GM18861 (cell line): ENCODE measurements around the gene AOX1.
"Not testable (repeated sequence)": the region's sequence is repeated elsewhere in the genome, so short reads cannot be mapped to it uniquely, and the experiment has no call there.

Experiments
- ATAC-seq: cut with Tn5 transposase; IDR thresholded peaks from one replicate; pipeline ENCODE4 v1.9.1; 2021; ENCODE audit not compliant: unreplicated experiment

AOX1 gene

DNA sequence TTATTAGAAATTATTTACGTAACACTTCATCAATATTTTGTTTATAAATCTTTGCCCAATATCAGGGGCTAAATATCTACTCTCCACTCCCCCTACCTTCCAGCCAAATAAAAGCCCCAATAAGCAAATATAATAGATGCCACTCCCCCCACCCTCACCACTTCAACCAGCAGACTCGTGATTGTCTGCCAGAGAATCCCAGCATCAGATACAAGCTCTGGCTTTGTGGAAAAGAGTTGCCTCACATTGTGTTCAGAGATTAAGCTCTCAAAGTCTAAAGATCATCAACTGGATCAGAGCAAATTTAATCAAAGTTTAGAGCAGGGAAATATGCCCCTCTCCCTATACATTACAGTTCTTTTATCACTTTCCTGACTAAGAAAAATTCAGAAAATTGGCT, 39.5 kb downstream of the AOX1 start:
- ATAC-seq = no peak

DNA sequence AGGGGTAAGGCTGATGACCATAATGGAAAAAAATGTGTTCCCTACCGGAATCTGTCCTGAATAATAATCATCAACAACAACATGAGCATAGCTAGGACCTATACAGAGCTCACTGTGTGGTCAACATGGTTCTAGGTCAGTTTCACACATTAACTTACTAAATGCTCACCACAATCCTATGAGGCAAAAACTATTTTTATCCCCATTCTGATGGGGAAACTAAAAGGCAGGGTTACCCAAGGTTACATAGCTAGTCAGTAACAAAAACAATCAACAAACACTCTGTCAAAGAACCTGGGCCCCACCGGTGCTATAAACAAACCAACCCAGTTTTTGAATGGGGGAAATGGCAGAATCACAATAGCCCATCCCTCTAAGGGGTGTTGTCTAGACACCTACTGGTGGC, 40.1 kb downstream of the AOX1 start:
- ATAC-seq = no peak

DNA sequence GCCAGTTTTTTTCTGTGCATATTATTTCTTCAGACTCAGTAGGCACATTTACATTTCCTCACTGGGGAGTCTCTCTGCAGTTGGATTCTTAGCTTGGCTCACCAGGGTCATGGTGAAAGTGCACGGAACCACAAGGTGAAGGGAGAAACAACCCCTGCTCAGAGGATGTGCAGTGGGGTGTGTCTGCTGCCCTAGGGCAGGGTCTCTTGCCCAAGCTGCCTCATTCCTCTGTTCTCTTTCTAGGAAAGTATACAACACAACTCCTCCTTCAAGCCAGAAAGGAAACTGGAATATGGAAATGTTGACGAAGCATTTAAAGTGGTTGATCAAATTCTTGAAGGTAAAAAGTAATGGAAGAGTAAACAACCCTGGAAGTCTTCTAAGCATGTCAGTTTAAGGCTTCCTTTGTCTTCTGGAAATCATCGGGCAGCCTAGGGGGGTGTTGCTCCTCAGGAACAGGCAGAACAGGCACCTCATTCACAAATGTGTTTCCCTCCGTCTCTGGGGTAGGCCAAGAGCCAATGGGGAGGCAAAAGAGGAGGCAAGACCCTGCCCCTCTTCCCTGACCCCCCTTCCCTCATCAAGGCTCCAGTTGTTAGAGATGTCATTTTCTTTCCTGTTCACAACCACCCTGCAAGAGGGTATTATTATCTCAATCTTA, 41.4 kb downstream of the AOX1 start:
- ATAC-seq = no peak

DNA sequence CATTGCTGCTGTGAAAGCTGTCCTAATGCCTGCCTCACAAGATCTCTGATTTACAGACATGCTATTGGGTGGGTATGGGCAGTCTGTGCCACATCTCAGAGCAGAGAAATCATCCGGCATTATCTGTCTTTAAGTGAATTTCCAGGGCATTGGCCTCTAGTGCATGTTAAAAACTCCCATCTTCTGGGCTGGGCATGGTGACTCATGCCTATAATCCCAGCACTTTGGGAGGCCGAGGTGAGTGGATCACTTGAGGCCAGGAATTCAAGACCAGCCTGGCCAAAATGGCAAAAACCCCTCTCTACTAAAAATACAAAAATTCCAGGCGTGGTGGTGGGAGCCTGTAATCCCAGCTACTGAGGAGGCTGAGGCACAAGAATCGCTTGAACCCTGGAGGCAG, 42.6 kb downstream of the AOX1 start:
- ATAC-seq = not testable (repeated sequence)

DNA sequence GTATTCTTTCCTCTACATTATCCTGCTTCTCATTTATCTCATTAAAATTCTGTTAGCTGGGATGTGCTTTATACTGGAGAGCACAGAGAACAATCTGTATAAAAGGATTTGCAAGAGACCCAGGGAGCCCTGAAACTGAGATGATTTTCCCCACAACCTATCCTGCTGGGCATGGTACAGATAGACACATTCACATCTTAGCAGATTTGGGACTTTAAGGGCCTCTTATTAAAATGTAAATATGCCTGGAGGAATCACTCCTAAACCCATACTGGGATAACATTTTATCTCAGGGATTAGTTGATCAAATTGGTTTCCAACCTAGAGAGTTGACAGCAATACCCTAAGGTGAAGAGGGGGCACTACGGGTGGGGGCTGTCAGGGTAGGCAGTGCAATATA, 45.5 kb downstream of the AOX1 start:
- ATAC-seq = no peak

DNA sequence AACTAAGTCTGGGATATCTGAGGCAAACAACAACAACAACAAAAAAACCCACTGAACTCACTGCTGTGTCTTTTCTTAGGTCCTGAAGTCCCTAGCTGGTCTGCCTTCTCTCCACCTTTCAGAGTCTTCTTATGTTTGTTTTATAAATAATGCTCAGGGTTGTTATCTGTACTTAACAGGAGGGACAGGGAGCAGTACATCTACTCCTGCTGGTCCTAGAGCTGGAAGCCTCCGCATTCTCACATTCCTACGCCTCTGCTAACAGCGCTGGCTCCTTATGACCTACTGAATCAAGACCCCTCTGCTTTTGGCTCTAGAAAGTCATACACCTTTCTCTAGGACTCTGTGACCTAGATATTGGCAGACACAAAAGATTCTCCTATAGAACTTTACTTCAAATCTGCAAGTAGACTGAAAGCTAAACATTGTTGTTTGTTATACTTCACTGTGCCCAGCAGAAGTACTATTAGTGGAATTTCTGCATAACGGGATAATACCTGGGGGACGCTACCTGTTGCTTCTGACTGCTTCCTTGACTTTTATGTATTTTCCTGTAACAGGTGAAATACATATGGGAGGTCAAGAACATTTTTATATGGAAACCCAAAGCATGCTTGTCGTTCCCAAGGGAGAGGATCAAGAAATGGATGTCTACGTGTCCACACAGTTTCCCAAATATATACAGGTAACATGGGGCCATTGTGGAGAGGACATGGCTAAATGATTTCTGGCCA, 48.6 kb downstream of the AOX1 start:
- ATAC-seq = no peak

DNA sequence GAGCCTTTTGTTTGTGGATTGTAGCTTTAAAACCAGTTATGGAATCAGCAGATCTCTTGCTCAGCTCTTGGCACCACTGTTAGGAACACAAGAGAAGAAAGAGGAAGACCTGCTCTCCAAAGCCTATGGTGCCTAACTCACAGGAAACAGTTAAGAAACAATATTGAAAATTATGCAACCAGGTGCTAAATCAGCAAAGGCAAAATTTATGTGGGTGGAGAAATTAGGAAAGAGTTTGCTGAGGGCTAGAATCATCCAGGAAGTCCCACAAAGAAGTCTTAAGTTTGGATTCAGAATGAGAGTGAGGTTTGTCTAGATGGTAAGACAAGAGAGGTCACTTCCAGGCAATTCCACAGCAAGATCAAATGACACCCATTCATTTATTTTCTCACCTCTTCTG, 49.4 kb downstream of the AOX1 start:
- no peak for ATAC-seq

DNA sequence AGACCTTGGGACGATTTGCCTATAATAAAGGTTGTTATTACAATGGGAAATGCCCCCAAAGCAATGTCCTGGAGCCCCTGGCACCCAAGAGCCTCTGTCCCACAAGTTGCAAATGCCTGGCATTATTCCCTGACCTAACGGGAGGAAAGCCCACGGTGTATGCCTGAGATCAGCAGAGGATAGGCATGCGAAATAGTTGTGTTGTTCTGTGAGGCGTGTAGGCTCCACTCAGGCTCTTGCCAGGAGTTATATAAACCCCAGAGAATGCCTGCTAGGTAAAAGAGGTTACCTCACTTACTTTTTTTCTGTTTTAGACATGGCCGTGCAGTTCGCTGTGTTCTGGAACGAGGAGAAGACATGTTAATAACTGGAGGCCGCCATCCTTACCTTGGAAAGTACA, 52.1 kb downstream of the AOX1 start:
- no peak for ATAC-seq

DNA sequence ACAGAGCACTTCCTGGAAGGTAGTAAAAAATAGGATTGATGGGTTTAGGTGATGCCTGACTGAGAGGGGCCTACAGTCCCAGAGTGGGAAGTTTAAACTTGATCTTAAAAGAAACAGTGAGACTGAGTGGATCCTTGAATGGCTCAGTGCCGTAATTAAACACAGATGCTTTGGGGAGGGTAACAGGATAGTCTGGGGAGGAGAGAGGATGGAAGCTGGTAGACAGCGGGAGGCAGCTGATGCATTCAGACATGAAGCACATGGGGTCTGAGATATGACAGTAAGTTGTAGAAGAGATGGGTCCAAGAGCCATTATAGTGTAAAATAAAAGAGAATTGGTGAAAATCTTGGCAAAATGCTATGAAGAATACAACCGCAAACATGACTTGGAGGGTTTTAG, 54.4 kb downstream of the AOX1 start:
- ATAC-seq = no peak

DNA sequence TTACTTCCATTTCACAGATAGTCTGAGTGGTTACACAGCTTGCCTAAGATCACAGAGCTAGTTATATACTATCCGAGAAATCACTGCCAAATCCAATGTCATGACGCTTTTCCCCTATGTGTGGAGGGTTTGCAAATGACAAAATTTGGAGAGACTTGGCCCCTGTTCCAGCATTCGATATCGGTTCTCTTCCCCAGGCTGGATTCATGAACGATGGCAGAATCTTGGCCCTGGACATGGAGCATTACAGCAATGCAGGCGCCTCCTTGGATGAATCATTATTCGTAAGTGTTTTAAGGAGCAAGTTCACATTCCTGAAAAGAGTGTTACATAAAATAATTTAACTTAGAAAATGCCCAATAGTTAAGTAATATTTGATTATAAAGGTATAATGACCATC, 55.1 kb downstream of the AOX1 start:
- no peak for ATAC-seq

DNA sequence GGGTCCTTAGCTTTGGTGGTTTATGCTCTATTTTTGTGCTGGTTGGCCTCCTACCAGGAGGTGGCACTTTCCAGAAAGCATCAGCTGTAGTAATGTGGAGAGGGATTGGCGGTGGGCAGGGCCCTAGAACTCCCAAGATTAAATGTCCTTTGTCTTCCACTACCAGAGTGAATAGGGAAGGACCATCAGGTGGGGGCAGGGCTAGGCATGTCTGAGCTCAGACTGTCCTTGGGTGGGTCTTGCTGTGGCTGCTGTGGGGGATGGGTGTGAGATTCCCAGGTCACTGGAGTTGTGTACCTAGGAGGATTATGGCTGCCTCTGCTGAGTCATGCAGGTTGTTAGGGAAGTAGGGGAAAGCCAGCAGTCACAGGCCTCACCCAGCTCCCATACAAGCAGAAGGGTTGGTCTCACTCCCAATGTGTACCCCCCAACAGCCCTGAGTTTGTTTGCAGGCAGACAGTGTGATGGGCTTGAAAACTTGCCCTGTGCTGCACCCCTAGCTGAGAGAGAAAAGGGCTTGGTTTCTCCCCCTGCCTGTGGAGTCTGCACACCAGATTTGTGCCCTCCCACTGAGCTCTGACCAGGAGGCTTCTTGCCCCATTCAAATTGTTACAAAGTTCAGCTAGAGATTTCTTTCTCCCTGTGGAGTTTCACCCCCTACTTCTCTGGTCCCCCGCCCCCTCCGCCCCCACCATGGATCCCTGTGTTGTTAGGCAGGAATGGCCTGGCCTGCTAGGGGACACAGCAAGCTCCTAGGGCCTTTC, 62.9 kb downstream of the AOX1 start:
- not testable (repeated sequence) for ATAC-seq

DNA sequence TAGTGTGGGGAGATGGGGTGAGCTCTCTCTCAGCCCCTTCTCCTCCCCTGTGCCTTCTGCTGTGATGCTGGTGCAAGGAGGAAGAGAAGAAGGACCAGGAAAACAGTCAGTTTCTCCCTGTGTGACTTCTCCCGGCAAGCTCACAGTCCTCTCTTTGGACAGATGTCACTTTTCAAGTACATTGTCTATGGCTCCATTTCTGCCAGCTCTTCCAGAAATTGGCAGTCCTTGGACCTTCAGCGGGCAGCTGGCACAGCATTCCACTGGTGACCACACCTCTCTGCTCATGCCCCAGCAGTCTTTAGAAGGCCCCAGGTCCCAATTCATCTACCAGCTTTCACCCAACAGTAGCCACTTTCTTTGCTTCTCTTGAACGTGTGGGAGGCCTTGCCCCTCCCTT, 63.9 kb downstream of the AOX1 start:
- ATAC-seq = no peak

DNA sequence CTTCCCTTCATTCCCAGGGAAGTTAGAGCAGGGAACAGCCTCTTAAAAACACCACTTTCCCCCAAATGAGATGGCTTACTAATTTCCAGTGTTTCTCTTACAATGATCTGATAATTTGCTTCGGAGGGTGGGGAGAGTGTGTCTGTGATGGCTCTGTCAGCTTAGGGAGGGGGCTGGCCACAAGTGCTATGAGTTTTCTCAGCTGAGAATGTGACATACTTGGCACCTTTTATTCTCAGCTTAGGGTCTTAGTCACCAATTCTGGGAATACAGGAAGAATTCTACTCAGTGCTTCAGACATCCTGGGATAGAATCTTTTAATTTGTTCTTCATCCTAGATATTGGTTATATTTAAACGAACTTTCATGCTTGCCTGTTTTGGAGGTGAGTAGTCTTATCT, 64.4 kb downstream of the AOX1 start:
- no peak for ATAC-seq

DNA sequence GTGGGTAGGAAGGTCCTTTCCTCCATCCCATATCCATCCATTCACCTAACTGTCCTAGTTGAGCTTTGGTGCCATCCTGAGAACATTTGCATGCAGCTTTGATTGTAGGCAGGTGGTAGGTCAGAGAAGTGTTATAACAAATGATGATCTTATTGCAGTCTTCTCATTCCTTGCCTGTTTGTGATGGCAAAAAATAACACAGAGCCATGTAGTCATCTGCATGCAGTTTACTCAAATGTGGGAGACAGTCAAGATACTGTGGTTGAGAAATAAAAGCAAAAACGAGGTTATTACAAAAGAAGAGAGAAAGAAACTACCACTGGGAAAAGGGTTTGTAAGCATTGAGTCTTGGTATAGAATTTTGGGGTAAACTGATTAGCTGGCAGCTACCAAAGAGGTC, 66.3 kb downstream of the AOX1 start:
- ATAC-seq = no peak

DNA sequence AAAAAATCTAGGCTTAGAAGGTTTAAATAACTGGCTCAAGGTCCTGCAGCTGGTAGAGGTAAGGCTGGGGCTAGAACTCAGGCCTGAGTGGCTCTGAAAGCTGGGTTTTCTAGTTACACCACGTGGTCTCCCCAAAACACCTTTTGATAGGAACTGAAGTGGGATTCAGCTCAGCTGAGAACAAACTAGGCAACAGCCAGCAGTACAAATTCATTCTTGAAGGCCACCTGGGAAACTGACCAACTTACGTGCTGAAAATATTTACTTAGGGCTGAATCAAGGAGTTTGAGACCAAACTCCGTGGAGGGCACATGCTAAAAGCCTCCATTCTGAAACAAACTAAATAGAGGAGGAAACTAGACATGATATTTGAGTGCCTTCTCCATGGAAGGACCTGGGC, 67.2 kb downstream of the AOX1 start:
- ATAC-seq = no peak

DNA sequence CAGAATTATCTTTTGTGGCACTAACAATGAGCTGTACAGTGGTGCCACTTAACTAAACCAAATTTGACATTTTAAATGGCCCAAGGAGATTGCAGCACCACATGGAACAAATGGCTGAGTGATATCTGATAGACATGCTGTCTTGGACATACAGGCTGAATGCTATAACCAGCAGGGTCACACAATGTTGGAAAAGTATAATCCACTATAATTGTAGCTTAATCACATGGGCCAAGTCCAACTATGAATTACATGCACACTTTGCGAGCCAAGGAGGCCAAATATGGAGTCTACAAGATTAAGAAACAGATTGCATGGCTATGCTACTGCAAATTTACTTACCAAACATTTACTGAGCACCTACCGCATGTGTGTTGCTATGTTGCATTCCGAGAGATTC, 69.0 kb downstream of the AOX1 start:
- no peak for ATAC-seq

DNA sequence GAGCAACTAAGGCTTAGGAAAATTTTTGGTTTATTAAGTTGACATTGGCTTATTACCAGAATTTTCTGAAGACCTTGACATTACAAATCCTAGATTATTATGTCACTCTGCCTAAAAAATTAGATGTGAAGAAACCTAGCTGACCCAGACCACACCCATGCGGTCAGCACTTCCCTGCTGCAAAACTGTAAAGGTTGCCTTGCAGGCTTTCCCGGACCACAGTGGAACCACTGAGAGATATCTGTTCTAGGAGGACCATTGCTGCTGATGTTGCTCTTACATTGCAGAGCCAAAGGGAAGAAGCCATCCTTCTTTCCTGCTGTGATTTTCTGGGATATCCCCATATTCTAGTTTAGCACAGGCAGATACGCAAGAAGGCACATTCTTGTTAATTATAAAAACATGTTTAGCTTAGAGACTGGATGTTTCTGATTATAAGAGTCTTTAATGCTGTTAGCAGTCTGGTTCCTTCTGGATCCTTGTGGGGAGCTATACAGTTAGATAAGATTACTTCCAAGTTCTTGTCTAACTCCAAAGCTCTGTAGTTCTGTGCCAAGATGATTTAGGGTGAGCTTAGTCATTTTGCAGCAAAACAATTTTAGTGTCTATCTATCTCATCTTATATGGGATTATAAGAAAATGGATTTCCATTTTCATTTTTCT, 70.2 kb downstream of the AOX1 start:
- ATAC-seq = no peak

DNA sequence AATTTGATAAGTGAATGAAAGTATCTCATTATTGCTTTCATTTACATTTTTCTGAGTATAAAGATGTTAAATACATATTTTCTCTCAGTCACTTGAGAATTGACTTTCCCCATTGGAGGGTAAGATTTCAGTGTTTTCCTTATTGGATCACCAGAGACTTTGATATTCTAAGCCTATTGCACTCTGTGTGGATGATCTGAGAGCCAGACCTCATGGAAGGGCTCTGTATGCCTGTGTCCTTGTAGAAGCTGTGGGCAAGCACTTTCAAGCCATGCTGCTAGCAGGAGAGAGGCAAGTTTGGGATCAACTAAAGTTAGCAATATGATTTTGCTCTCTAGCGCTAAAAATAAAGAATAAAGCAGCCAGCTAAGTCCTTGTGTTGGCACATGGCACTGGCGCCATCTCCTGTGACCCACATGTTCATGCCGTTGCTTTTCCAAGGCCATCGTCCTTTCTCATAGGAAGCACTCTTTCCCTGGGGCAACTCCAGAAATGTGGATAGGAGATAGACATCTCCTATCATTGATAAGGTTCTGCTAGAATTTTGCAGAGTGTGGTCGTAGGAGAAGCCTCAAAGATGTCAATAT, 72.6 kb downstream of the AOX1 start:
- no peak for ATAC-seq

DNA sequence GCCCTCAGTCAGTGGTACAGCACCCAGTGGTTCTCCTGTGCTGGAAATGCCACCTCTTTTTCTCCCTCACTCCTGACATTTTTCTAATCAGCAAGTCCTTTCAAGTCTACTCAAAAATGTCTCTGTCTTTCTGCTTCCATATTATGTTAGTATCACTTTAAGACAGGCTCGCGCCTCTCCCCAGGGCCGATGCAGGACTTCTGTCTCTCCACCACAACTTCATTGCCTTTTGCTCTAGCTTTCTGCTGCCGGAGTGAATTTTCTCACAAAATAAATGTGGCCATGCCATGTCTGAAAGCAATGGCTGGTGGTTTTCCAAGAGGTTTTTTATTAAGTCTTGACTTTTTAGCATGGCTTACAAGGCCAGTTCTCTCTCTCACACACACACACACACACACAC, 73.6 kb downstream of the AOX1 start:
- ATAC-seq = no peak

DNA sequence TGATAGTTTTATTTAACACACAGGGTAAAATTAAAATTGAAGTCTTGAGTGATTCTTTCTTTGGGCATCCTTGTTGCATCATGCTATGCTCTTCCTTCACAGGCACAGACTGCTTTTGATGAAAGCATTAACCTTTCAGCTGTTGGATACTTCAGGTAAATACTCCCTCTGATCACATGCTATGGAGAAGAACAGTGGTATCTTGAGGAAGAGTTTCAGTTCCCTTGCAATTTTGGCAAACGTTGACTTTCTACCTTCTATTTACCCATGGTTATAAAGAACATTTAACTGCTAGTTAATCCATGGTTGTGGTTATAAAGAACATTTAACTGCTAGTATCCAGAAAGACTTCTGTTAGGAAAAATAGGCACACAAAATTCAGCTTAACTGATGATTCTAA, 75.7 kb downstream of the AOX1 start:
- ATAC-seq = no peak

DNA sequence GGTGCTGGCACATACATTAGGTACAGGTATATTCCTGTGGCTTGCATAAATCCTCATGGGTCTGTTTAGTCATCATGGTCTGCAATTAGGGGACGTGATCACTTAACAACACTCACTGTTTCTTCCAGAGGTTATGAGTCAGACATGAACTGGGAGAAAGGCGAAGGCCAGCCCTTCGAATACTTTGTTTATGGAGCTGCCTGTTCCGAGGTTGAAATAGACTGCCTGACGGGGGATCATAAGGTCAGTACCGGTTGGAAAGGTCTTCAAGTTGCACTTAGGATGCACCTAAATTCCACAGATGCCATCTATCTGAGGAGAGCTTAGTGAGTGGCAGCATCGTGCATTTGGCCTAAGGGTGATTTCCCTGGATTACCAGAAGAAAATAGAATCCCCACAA, 76.9 kb downstream of the AOX1 start:
- ATAC-seq = no peak
